SKM-1 treated with dmso at 0.1 percent for 144 hours (cell line): ENCODE measurements around the gene CFDP1.
"Not testable (repeated sequence)": the region's sequence is repeated elsewhere in the genome, so short reads cannot be mapped to it uniquely, and the experiment has no call there.

ENCODE experiments used
- DNase-seq: peaks from one replicate; lab custom pipeline; 2025; ENCODE audit not compliant: unreplicated experiment; lab: John Stamatoyannopoulos, UW

CFDP1 gene

GRCh38 chr16:75269358-75269757, 163.9 kb downstream of the CFDP1 start:
- DNase-seq, result not testable (repeated sequence)

GRCh38 chr16:75267631-75268264, 165.6 kb downstream of the CFDP1 start:
- no peak for DNase-seq

DNA sequence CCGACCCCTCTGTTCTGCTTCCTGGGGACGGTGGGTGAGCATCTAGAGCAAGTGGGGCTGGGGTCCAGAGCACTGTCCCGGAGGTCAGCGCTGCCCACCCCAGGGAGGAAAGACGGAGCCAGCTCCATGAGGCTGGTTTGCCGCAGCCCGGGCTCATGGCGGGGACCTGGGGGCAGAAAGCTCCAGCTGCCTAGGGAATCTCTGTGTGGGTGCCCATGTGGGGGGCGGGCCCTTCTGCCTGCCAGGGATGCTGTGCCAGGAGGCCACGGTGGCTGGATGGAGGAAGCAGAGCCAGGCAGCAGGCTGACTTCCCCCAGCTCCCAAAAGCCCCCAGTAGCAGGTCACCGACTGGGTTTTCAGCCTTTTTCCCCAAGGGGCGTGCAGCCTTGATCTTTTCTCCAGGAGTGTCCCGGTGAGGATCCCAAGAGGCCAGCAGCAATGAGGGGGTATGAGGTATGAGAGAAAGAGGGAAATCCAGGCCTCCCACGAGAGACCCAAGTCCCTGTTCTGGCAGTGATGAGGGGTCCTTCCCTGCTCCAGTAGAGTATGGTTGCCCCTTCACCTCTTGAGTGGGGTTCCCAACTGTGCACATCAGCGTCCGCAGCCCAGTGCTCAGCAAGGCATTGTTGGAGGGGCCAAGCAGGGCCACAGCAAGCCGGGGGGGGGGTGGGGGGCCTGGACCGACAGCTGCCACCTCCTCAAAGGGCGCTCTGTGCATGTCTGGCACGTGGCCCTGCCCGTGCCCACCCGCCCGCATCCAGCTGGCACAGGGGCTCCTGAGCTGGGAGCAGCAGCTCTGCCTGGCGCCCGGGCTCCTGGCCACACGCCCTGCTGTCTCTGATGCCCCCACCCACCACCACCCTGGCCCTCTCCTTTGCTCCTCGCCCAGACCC, 166.3 kb downstream of the CFDP1 start:
- DNase-seq, result no peak

DNA sequence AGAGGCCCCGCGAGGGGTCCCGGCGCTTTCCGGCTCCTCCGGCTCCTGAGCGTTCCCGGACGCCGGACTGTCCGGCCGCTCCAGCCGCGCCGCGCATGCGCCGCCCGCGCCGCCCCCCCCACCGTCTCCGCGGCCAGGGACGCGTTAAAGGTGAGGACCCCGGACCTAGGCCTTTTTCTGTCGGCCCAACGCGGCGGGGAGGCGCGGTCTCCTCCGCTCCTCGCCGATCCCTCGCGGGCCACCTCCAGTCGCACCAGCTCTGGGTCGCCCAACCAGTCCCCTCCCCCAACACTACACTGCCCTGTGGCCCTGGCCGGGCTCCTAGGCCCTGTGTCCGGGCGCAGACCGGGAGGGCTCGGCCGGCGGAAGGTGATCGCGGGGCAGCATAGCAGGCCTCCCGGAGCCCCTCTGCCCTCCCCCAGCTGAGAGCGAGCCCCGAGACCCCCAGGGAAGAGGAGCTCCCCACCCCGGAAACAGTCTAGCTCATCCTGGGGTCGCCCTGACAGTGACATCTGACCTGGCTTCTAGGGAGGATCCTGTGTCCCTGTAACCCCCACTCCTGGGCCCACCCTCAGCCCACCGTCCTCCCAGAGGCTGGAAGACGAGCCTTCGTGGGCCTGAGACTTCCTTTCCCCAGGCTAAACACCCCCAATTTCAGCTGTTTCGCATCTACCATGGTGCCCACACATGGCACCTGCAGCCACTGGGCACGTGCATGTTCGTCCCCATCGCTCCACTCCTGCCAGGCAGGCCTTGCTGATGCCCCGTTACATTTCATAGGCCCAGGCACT, 167.2 kb downstream of the CFDP1 start:
- DNase-seq, result no peak

GRCh38 chr16:75264999-75265910, 168.0 kb downstream of the CFDP1 start:
- no peak for DNase-seq

- DNase-seq, result no peak
Observed at GRCh38 chr16:75264457-75264998, 168.8 kb downstream of the CFDP1 start.

DNA sequence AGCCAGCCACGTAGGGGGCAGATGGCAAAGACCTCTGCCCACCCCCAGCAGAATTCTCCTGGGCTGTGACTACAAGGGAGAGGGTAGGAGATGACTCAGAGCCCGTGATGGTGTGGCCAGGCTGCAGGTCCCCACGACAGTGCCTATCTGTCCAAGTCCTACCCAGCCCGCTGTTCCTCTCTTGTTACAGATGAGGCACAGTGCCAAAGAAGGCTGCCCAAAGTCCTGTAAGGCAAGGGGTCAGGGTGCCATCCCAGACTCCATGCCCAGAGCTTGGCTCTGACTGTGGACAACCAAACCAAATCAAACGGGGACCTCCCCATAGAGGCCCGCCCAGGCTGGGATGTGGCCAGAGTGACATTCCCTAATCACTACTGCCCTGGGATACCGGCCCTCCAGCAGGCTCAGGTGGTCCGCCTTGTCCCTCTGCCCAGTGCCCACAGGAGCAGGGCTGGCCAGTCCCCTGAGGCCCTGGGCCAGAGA, 169.3 kb downstream of the CFDP1 start:
- DNase-seq, result no peak

GRCh38 chr16:75263291-75263962, 169.9 kb downstream of the CFDP1 start:
- no peak for DNase-seq

DNA sequence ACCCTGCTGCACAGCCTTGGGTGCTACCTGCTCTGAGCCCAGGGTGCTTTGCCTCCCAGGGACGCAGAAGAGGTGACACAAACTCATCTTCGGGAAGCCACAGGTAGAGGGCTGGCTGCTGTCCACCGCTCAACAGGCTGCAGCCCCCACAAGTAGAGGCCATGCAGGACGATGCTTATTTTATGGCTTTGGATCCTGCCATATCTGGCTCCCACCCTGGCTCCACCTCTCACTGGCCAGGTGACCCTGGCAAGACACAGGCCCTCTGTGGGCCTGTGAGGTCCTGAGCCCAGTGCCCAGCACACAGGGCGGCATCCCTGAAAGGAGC, 170.5 kb downstream of the CFDP1 start:
- DNase-seq, result no peak

DNA sequence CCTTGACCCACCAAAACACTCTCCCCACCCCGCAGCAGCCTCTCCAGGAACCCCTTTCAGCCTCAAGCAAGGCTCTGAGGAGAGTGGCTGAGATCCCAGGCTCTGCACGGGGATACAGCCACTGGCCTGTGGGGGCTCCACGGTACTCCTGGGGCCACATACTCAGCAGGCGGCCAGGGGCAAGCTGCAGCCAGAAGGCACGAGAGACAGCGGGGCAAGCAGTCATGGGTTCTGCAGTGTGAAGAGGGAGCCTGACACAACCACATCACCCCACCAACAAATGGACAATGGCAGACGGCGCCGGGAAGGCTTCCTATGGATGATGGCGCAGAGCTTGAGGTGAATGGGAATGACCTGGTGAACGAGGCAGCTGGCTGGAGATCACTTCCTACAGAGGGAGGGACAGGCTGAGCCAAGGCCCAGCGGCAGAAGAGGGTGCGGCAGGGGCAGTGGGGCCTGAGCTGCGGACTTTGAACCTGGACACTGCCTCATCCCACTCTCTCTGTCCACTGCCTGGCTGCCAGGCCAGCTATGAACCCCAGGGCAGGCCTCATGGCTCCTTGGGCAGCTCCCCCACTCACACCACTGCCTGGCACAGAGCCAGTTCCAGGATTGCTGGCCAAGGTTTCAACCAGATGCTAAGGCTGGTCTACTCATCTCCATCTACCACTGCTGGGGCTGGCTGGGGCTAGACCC, 171.1 kb downstream of the CFDP1 start:
- DNase-seq, result no peak

DNA sequence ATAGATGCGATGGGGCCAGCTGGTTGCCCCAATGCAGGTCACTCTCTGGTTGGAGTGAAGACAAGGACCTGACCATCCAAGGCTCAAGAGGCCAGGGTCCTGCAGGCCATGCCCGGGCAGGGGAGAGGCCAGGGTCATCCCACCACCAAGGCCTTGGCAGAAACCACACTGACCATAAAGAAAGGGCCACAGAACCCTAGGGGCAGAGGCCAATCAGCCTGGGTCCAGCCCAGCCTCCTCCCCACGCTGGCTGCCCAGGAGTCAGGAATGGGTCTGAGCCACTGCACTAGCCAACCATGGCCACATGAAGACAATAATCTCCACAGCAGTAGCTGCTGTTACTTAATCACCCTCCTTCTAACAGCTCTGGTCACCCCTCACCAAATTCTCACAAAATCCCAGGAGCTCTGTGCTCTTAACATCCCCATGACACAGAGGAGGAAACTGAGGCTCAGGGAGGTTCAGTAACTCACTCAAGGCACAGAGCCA, 171.7 kb downstream of the CFDP1 start:
- no peak for DNase-seq

GRCh38 chr16:75260851-75261589, 172.3 kb downstream of the CFDP1 start:
- no peak for DNase-seq

DNA sequence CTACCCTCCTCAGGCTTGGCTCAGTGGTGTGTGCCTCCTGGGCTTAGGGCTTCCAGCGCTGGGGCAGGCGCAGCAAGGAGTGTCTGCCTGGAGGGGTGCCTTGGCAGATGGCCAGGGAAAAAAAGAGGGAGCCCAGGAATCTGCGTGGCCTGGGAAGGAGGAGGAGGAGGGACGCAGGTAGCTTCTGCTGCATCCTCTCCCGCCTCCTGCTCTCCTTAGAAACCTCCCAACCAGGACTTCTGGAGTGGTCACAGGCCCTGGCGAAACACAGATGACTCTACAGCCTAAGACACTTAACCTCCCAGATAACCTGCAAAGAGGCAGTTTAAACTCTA, 174.5 kb downstream of the CFDP1 start:
- DNase-seq, result no peak

DNA sequence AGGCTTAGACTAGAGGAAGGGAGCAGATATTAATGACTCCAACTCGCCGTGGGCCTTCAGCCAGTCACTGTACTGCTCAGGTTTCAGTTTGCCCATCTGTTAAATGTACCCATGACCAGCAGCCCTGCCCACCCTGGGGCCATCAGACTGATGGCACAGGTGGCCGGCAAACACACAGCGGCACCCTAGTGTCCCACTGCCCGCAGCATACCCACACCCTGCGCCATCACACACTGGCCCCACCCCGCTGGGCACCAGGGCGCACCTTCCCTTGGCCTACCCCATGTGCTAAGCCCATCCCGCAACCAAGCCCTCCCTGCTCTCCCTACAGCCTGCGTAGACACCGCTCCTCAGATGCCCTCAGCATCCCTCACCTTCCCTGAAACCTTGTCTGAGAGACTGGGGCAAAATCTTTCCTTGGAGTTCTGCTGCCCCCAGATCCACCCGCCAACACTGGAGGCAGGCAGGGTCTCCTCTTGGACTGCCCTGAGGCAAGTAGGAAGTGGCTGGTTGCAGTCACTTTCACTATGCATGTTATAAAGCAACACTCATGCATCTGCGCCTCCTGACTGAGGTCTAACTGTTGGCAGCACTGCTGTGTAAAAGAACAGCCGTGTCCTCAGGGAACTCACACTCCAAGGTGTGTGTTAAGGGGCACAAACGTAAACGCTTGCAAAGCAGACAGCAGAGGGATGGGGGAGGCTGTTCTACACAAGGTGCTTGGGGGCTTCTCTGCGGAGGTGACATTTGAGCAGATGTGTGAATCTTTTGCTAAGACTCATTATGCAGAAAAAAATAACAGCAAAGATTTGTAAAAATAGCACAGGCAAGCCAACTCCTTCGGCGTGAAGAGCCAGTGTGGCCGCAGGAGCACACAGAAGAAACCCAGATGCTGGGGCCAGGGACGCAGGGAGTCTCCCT, 175.2 kb downstream of the CFDP1 start:
- no peak for DNase-seq

- no peak for DNase-seq
Observed at GRCh38 chr16:75256696-75257343, 176.5 kb downstream of the CFDP1 start.

DNA sequence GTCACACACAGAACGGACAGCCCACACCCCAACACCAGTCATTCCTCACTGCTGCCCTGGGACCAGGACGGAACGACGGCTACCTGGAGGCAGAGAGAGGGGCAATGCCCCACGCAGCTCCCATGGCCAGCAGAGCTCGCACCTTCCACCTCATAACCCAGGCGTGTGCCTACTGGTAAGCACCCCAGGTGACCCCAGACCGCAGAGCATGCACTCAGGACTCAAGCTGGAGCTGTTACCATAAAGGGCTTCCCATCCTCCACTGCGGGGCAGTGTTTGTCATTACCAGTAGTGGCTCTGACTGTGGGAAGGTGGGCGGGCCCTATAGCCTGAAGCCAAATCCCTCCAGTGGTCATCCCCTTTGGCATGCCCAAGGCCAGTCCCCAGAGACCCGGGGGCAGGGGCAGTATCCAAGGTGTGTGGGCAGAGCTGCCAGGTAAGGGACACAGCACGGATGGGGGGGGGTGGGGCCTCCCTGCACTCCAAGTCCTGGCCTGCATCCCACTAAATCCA, 177.2 kb downstream of the CFDP1 start:
- no peak for DNase-seq

- no peak for DNase-seq
Observed at GRCh38 chr16:75254359-75254837, 178.9 kb downstream of the CFDP1 start.
